ENCODE data around the gene C14orf93.
"Not testable (repeated sequence)": the region's sequence is repeated elsewhere in the genome, so short reads cannot be mapped to it uniquely, and the experiment has no call there.

The C14orf93 gene

GRCh38 chr14:22971152-22971551, 38.8 kb downstream of the C14orf93 start:
- no peak for DNase-seq

GRCh38 chr14:22966783-22967269, 43.1 kb downstream of the C14orf93 start:
- DNase-seq, result no peak

GRCh38 chr14:22965916-22966782, 43.8 kb downstream of the C14orf93 start:
- not testable (repeated sequence) for DNase-seq

- DNase-seq, result no peak
Observed at GRCh38 chr14:22962061-22962676, 47.8 kb downstream of the C14orf93 start.

- DNase-seq, result no peak
Observed at GRCh38 chr14:22955702-22956569, 54.0 kb downstream of the C14orf93 start.

- DNase-seq, result no peak
Observed at GRCh38 chr14:22952418-22952817, 57.5 kb downstream of the C14orf93 start.

GRCh38 chr14:22951795-22952194, 58.1 kb downstream of the C14orf93 start:
- DNase-seq, result not testable (repeated sequence)

GRCh38 chr14:22945642-22946041, 64.3 kb downstream of the C14orf93 start:
- no peak for DNase-seq

- no peak for DNase-seq
Observed at GRCh38 chr14:22939684-22940083, 70.3 kb downstream of the C14orf93 start.
